ENCODE data around the gene SGPP2.
"Not testable (repeated sequence)": the region's sequence is repeated elsewhere in the genome, so short reads cannot be mapped to it uniquely, and the experiment has no call there.

GRCh38 chr2:222584589-222584988, 160.2 kb downstream of the SGPP2 start:
- TF ChIP-seq, protein P1, sequence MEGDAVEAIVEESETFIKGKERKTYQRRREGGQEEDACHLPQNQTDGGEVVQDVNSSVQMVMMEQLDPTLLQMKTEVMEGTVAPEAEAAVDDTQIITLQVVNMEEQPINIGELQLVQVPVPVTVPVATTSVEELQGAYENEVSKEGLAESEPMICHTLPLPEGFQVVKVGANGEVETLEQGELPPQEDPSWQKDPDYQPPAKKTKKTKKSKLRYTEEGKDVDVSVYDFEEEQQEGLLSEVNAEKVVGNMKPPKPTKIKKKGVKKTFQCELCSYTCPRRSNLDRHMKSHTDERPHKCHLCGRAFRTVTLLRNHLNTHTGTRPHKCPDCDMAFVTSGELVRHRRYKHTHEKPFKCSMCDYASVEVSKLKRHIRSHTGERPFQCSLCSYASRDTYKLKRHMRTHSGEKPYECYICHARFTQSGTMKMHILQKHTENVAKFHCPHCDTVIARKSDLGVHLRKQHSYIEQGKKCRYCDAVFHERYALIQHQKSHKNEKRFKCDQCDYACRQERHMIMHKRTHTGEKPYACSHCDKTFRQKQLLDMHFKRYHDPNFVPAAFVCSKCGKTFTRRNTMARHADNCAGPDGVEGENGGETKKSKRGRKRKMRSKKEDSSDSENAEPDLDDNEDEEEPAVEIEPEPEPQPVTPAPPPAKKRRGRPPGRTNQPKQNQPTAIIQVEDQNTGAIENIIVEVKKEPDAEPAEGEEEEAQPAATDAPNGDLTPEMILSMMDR (IDR thresholded peaks at IDR 0.05; ENCODE audit: extremely low read depth in 1 of 2, insufficient read depth in 1 of 2, low read depth in 1 of 2, low read length in 2 of 2): not testable (repeated sequence)
- not testable (repeated sequence) for TF ChIP-seq EZH2 (IDR thresholded peaks at IDR 0.05; ENCODE audit: borderline replicate concordance, low read depth, low read length, severe bottlenecking)
